Stimulated activated CD8-positive, alpha-beta memory T cell treated with anti-CD3 and anti-CD28 coated beads, Interleukin-7, amount 100 ng/mL, for 48 hours (primary cell): ENCODE results near the gene MET.

Experiments
- DNase-seq, 2 donors: peaks; one replicate each; pipeline ENCODE4 v3.0.0-alpha.2; 2020; ENCODE audit warnings: low read depth in 1 of 2; ENCODE audit errors: extremely low read depth in 1 of 2

Gene MET

DNA sequence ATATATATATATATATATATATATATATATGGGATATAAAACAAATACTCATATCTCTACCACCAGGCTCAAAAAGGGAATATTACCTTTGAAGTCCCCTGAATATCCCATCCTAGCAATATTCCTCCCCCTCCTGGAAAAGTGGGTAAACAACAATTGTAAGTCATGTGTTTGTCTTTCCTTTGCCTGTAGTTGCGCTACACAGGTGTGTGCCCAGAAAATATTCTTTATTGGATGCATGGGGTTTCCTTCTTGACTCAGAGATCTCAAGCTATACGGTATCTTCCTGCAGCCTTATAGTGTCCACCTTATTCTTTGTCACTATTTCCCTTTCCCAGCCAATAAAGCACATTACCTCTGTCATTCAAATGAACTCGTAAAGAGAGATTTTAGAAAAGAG is 54.2 kb downstream of the MET start:
- no peak for DNase-seq

GRCh38 chr7:116726713-116727431 is 54.9 kb downstream of the MET start:
- DNase-seq: no peak

DNA sequence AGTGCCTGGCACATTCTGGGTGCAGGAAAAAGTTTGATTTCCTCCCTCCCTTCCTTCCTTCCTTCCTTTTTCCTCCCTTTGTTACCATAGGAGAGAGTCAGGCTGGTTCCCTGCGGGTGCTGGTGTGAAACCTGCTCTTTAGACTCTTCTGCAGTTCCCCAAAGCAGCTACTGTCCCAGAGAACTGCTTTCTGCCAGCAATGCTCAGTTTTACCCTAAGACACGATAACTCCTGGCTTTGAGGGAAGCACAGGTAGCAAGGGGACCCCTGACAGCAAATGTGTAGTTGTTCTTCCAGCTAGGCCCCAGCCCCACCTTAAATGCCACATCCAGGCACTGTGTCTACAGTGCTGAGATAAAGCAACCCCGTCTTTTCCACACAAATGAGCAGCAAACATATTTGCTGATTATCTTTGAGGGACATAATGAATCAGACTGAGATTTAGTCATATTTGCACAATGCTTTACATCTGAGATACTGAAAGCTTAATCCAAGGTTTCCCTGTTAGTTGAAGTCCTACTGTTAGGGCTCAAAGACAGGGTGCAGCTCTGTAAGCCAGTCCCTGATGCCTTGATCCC is 55.5 kb downstream of the MET start:
- no peak for DNase-seq

DNA sequence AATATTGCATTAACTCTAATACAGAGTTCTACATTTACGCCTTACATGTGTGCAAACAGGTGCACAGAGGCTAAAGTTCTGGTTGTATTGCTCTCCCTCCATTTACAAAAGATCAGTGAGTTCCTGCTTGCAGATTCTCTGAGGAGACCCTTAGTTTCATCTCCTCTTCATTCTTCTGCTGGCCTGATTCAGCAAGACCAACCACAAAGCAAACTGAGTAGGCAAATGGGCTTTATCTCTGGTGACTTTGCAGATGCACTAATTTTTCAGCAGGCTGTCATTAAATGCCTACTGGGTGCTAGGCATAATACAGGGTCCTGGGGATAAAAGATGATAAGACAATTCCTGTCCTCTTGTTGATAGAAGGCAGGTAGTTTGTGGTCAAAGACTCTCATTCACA is 56.4 kb downstream of the MET start:
- no peak for DNase-seq

GRCh38 chr7:116730097-116731022 is 58.4 kb downstream of the MET start:
- no peak for DNase-seq

DNA sequence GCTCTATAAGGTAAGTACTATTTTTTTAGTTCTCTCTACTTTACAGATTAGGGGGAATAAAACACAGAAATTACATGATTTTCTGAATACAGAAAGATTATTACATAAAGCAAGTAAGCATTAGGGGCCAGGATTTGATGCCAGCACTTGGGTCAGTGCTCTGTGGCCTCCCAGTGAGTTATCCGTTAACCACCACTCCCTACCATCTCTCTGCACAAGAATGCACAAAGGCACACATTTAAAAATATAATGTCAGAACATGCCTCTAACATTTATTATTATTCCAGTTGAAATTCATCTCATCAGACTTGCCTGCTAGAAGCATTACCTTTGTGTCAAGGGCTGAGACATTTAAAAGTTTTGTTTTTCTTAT is 59.0 kb downstream of the MET start:
- DNase-seq: no peak

GRCh38 chr7:116731445-116732335 is 59.7 kb downstream of the MET start:
- DNase-seq: no peak

DNA sequence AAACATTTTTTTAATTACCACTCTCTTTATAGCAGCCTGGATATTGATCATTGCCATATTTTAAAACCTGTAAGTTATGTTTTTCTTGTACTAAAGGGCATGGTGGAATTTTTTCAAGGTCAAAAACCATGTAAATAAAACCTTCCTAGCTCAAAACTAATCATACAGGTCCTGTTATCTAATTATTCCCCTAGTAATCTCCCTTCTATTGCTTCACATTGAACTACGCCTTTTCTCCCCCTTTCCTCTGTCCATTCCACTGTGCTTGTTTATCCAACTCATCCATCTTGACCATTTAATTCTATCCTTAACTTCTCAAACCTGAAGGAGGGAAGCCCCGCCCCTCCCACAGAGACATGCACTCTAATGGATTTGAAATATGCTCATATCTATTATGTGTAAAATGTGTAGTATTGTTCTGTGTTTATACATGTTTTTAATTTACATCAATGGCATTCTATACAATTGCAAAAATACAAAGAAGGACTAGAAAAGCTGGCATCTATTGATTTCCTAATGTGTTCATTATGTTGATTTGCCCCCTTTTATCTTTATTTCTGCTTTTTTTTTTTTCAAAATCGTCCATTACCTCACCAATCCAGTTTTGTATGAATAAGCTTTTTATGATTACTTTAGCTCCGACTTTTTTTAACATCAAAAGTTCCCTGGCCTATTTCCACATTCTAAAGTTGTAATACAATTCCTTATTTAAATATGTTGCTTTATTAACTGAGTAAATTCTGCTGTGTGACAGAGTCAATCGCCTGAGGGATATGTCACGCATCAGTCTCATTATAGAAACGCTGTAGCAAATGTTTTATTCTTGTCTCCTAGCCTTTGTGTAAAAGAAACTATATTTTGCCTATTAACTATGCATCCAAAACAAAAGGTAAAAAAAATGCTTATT is 61.0 kb downstream of the MET start:
- no peak for DNase-seq

GRCh38 chr7:116733924-116734580 is 62.1 kb downstream of the MET start:
- no peak for DNase-seq

DNA sequence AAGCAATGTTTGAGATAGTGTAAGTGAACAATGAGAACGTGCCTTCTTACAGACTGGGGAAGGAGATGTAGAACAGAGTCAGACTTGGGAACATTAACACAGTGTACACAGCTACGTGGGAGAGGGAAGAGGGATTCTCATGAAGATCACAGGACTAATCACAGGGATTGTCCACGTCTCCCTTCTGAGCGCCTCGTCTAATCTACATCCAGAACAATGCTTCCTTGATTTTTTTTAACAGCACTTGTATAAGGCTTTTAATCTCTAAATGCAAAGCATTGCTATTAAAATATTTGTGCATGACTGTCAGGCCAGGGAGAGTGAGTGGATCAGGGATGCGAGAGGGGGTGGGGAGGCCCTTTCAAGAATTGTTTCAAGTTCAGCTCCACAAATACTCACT is 62.7 kb downstream of the MET start:
- DNase-seq: no peak

DNA sequence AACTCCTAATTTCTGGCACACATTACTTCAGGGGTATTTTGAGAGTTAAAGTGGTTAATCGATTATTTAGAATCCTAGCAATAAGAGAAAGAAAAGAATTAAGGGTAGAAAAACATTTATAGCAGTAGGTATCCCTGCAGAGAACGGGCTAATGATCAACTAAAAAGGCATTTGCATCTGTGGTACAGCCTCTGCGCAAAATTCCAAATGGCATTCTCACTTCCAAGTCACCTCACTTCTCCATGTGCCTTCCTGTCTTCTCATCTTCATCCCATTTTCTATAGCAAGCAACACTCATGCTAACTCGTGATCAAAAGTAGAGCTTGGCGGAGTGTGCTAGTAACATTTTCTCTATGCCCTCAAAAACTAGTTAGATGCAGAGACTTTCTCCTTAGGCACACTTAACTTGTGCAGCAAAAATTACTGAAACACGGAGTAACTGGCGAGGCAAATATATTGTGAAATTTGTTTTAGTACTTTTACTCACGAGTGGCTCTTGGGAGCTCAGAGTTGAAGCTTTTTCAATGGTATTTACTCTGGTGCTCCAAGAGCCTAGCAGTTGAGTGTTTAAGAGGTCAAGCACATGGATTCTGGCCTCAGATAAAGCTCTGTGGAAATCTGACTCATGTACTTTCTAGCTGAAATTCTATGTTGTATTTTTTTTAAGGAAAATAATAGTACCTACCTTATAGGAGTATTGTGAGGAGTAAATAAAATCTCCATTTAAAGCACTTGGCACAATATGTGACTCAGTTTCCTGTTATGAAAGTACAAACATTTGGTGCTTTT is 65.1 kb downstream of the MET start:
- no peak for DNase-seq

DNA sequence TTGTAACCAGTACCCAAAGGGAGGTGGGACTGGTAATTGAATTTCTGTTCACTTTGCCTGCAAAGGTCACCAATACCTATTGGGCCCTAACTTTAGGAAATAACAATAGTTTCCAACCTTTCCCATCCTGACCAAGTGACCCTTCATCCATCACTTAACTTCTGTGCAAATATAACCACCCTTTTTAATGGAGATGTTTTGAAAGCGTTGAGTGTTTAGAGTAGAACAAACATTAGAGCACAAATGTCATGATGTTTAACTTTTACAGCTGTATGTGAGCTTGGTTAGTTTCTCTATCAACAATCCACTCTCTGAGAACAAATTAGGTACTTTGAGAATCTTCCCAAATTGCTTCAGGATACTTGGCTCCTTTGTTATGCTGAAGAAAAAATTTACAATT is 66.4 kb downstream of the MET start:
- DNase-seq: no peak

GRCh38 chr7:116739307-116739706 is 67.3 kb downstream of the MET start:
- DNase-seq: no peak

- DNase-seq: no peak
Observed at GRCh38 chr7:116740231-116740630, 68.2 kb downstream of the MET start.

DNA sequence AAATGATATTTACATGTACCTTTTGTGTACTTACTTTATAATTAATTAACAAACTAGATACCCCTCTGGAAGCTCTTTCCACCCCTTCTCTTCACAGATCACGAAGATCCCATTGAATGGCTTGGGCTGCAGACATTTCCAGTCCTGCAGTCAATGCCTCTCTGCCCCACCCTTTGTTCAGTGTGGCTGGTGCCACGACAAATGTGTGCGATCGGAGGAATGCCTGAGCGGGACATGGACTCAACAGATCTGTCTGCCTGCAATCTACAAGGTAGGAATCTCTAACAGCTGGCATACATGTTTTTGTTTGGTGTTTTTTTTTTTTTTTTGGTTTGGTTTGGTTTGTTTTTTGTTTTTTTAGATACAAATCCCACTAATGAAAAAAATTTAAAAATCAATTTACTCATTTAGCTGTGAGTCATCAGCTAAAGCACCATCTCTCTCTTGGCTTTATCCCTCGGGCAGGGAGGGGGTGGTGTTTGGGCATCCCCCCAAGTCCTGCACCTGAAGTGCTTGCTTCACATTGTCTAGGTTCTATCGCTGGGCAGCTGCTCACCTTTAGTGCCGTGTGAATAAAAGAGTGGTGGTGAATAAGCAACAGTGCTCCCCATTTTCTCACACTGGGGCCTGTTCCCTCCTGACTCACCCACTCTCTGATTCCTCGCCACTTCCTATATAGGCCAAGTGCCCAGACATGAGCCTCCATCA is 68.9 kb downstream of the MET start:
- DNase-seq: no peak

DNA sequence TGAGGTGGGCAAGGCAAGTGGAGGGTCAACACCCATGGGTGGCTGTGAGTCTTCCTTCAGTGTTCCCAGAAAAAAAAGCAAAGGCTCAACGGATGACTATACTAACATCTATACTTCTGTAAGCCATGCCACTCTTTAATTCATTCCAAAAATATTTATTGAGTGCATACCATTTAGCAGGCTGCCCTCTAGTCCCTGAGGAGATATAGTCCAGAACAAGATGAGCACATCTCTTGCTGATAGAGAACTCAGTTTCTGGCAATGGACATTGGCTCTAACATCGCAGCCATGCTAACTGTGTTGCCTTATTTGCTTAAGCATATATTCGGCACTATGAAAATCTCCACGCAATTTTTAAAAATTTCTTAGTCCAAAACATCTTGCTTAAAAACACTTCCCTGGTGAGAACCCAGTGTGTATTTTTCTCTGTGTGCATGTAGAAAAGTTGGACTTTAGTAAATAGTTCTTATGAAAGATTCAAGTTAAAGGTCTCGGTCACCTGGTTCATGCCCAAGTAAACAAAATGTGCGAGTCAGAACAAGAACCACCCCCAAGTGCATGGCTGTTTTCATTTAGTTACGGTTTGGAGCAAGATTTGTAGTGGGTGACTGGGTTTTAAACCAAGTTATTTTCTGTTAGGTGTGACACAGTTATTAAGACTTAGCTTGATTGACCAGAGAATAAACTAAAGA is 69.8 kb downstream of the MET start:
- DNase-seq: no peak

DNA sequence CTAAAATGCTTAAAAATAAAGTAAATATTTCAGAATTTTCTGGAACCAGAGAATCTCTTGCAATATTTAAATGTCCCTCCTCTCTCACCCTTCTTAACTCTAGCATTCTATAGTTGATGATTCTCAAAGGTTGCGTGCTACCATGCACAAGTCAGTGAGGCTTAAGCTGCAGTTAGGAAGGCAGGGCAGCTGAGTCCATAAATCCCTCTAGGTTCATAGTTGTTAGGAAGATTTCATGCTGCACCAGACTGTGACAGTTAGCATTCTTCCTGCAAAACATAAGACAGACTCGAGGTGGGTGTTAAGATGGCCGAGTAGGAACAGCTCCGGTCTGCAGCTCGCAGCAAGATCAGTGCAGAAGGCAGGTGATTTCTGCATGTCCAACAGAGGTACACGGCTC is 70.6 kb downstream of the MET start:
- DNase-seq: no peak
